PC-3 (cell line): ENCODE measurements around the gene PTPRN2. TPM values are rescaled to one million over a fixed set of nuclear protein-coding genes. Genes with fewer than 3 reads are reported as not detected.

Experiments
- ATAC-seq: fragments of 200-7000 bp; cut with Tn5 transposase; 2 replicates; pipeline ENCODE4 v1.9.1; 2020; ENCODE audit warnings: mild to moderate bottlenecking, moderate library complexity
- BruUV-seq: library from RNA; stranded (reverse); fragments of 400-500 nt; replicated peaks from 2 replicates; lab custom pipeline; 2021; lab: Mats Ljungman, UMichigan
- CTCF ChIA-PET: fragments of 300-600 bp; sonication (Branson Sonifier 250); formaldehyde crosslinking; loops from one replicate; lab custom pipeline; 2022; ENCODE audit warnings: antibody characterized with exemption; lab: Charles Lee
- POLR2A ChIA-PET: fragments of 300-600 bp; sonication (Branson Sonifier 250); formaldehyde crosslinking; loops from one replicate; lab custom pipeline; 2022; ENCODE audit warnings: antibody characterized with exemption; ENCODE audit not compliant: unreplicated experiment; lab: Charles Lee
- DNase-seq: peaks from one replicate; pipeline ENCODE4 v3.0.0-alpha.2; 2015
- H2AFZ ChIP-seq: fragments of 300-600 bp; sonication (generic); 2 replicates; pipeline ENCODE4 v1.6.0; 2016; ENCODE audit warnings: antibody characterized with exemption, low read length
- H3F3A ChIP-seq: fragments of 300-600 bp; sonication (generic); one replicate; pipeline ENCODE4 v1.6.0; 2017; ENCODE audit warnings: antibody characterized with exemption, low read length, control low read depth, mild to moderate bottlenecking; ENCODE audit not compliant: unreplicated experiment
- H3K27ac ChIP-seq: fragments of 300-600 bp; sonication (generic); 2 replicates; pipeline ENCODE4 v1.5.1; 2016; ENCODE audit warnings: mild to moderate bottlenecking, low read length
- H3K27me3 ChIP-seq: fragments of 300-600 bp; sonication (generic); 2 replicates; pipeline ENCODE4 v1.6.1; 2016; ENCODE audit warnings: low read length, mixed read lengths
- H3K36me3 ChIP-seq: fragments of 300-600 bp; sonication (generic); 2 replicates; pipeline ENCODE4 v1.6.1; 2016; ENCODE audit warnings: low read depth, mixed run types, low read length, mixed read lengths
- H3K4me1 ChIP-seq: fragments of 300-600 bp; sonication (generic); 2 replicates; pipeline ENCODE4 v1.5.1; 2016; ENCODE audit warnings: low read length; ENCODE audit not compliant: insufficient read depth
- H3K4me2 ChIP-seq: fragments of 300-600 bp; sonication (generic); 2 replicates; pipeline ENCODE4 v1.6.0; 2016; ENCODE audit warnings: low read length
- H3K4me3 ChIP-seq: fragments of 300-600 bp; sonication (generic); 2 replicates; pipeline ENCODE4 v1.5.1; 2016; ENCODE audit warnings: mild to moderate bottlenecking, low read length, mixed read lengths
- H3K79me2 ChIP-seq: fragments of 300-600 bp; sonication (generic); 2 replicates; pipeline ENCODE4 v1.6.1; 2017; ENCODE audit warnings: low read length, mixed read lengths
- H3K9ac ChIP-seq: fragments of 300-600 bp; sonication (generic); 2 replicates; pipeline ENCODE4 v1.6.0; 2016; ENCODE audit warnings: mild to moderate bottlenecking, low read length
- H3K9me2 ChIP-seq: fragments of 300-600 bp; sonication (generic); replicated peaks from 2 replicates; pipeline ENCODE4 v1.6.1; 2016; ENCODE audit warnings: mixed run types, low read length, mixed read lengths
- H3K9me3 ChIP-seq: fragments of 300-600 bp; sonication (generic); 2 replicates; pipeline ENCODE4 v1.6.1; 2016; ENCODE audit warnings: low read length, mixed read lengths
- H4K20me1 ChIP-seq: fragments of 300-600 bp; sonication (generic); 2 replicates; pipeline ENCODE4 v1.6.1; 2016; ENCODE audit warnings: low read length, mixed read lengths
- CTCF ChIP-seq: fragments of 300-600 bp; sonication (generic); conservative IDR thresholded peaks from 2 replicates; pipeline ENCODE4 v1.5.1; 2017; ENCODE audit warnings: antibody characterized with exemption, low read depth, mild to moderate bottlenecking, low read length
- EZH2 ChIP-seq: fragments of 300-600 bp; sonication (generic); IDR thresholded peaks from one replicate; pipeline ENCODE4 v1.6.1; 2017; ENCODE audit warnings: antibody characterized with exemption, mild to moderate bottlenecking, low read length; ENCODE audit not compliant: unreplicated experiment
- EZH2phosphoT487 ChIP-seq: fragments of 300-600 bp; sonication (generic); IDR thresholded peaks from 2 replicates; pipeline ENCODE4 v1.6.1; 2018; ENCODE audit warnings: mild to moderate bottlenecking, antibody characterized with exemption, low read length, borderline replicate concordance
- intact Hi-C: fragments of 100-400 bp; cut with micrococcal nuclease; formaldehyde crosslinking; loops from 2 replicates; pipeline ENCODE4 v1.9.0; 2023
- total RNA-seq: library from RNA; depleted of rRNA; stranded (reverse); fragments of >200 nt; gene quantifications from 2 replicates; pipeline ENCODE4 v1.2.3, GENCODE V29; 2014

The PTPRN2 gene
- total RNA-seq, 1 experiment from 2014 or later = 3.2 TPM

GRCh38 chr7:158188676-158189075 lies 398.9 kb downstream of the PTPRN2 start:
- POLR2A ChIA-PET = no interaction called here
- no peaks in the 10 kb centered on the region for H3K4me1 ChIP-seq
- H3K9me3 ChIP-seq = no peaks in the 10 kb centered on the region
- TF ChIP-seq EZH2 (no peak), CTCF (no peak), EZH2phosphoT487 (no peak)
- intact Hi-C loops = no loop called here
- no peaks in the 10 kb centered on the region for H3K79me2 ChIP-seq
- H3K27me3 ChIP-seq = no peaks in the 10 kb centered on the region
- no peaks in the 10 kb centered on the region for H3F3A ChIP-seq
- H3K9me2 ChIP-seq = no peaks in the 10 kb centered on the region
- no peak for DNase-seq
- H3K27ac ChIP-seq = no peak overlapping the region
- no TSS peak for BruUV-seq
- no peaks in the 10 kb centered on the region for H3K36me3 ChIP-seq
- H4K20me1 ChIP-seq = no peaks in the 10 kb centered on the region
- no peak overlapping the region for H3K9ac ChIP-seq
- CTCF ChIA-PET = no interaction called here
- no peak overlapping the region for H3K4me2 ChIP-seq
- no peak overlapping the region for H2AFZ ChIP-seq
- H3K4me3 ChIP-seq = no peak overlapping the region
- ATAC-seq = no peak

GRCh38 chr7:158187694-158187994 lies 400.0 kb downstream of the PTPRN2 start:
- Histone ChIP-seq H2AFZ (no peak overlapping the region), H3K4me1 (no peaks in the 10 kb centered on the region), H3K27ac (no peak overlapping the region), H3K4me3 (no peak overlapping the region), H3K36me3 (no peaks in the 10 kb centered on the region), H4K20me1 (no peaks in the 10 kb centered on the region), H3K9me2 (no peaks in the 10 kb centered on the region), H3K4me2 (no peak overlapping the region), H3K79me2 (no peaks in the 10 kb centered on the region), H3K9me3 (no peaks in the 10 kb centered on the region), H3K27me3 (no peaks in the 10 kb centered on the region), H3K9ac (no peak overlapping the region), H3F3A (no peaks in the 10 kb centered on the region)
- TF ChIP-seq EZH2phosphoT487 = no peak
- no peak for TF ChIP-seq EZH2
- no peak for TF ChIP-seq CTCF
- no peak for ATAC-seq
- POLR2A ChIA-PET = no interaction called here
- BruUV-seq = no TSS peak
- CTCF ChIA-PET = no interaction called here
- intact Hi-C loops = no loop called here
- DNase-seq = no peak

- H2AFZ ChIP-seq = no peak overlapping the region
- no peaks in the 10 kb centered on the region for H4K20me1 ChIP-seq
- H3K4me1 ChIP-seq = no peaks in the 10 kb centered on the region
- H3K4me2 ChIP-seq = no peak overlapping the region
- no peak overlapping the region for H3K9ac ChIP-seq
- H3K36me3 ChIP-seq = no peaks in the 10 kb centered on the region
- CTCF ChIA-PET = no interaction called here
- BruUV-seq = no TSS peak
- POLR2A ChIA-PET = no interaction called here
- TF ChIP-seq EZH2phosphoT487 (no peak), CTCF (no peak), EZH2 (no peak)
- no peak for DNase-seq
- no peak overlapping the region for H3K27ac ChIP-seq
- H3K9me3 ChIP-seq = no peaks in the 10 kb centered on the region
- H3K79me2 ChIP-seq = no peaks in the 10 kb centered on the region
- no peak overlapping the region for H3K4me3 ChIP-seq
- H3K9me2 ChIP-seq = no peaks in the 10 kb centered on the region
- no peak for ATAC-seq
- H3F3A ChIP-seq = no peaks in the 10 kb centered on the region
- H3K27me3 ChIP-seq = no peaks in the 10 kb centered on the region
- intact Hi-C loops = no loop called here
Observed at GRCh38 chr7:158186864-158187693, 400.5 kb downstream of the PTPRN2 start.
